HG03025 (cell line): ENCODE data around the gene CACNG3.
"Not testable (repeated sequence)": the region's sequence is repeated elsewhere in the genome, so short reads cannot be mapped to it uniquely, and the experiment has no call there.

Experiments used
- ATAC-seq: cut with Tn5 transposase; IDR thresholded peaks from one replicate; pipeline ENCODE4 v1.9.1; 2021; ENCODE audit warnings: mild to moderate bottlenecking, moderate library complexity; ENCODE audit not compliant: unreplicated experiment, low FRiP score

The CACNG3 gene

DNA sequence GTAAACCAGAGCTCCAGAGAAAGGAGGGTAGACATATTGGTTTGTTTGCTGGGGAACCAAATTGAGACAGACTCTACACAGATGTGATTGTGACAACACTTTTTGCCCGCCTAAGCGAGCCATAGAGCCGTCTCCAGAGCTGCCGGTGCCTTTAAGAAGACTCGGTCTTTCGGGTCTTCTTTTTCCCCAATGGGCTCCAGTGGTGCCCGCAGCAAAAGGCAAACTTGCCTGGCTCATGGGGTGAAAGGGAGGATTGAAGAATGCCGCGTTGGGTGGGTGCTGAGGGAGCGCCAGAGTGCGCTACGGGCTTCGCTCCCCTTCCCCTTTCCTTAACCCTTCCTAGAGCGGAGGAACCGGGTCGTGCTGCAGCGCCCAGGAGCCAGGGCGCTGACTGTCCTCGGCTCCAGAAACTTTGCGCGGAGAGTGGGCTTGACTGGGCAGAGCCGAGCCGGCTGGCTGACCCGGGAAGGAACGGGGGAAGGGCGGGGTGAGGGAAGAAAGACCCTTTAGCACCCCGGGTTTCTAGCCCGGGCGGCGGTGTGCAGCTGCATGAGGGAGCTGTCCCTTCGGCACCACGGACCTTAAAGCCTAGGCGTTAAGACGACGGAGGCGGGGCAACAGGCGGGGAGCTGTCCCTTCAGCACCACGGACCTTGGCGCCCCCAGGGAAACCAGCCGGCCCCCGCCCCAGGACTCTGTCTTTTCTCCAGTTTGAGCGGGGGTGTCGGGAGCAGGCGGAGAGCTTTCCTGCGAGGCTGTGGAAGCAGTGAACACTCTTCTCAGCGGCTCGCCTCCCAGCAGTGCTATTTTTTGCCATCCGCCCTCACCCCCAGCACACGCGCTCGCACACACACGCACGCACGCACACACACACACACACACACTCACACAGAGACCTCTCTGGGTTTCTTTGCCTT, at the start of gene CACNG3:
CACNG3 (plus strand) TSS at position 880 of the 916 bp plus-strand sequence. CDS start 420 bp downstream, outside the sequence.
- ATAC-seq, result no peak

DNA sequence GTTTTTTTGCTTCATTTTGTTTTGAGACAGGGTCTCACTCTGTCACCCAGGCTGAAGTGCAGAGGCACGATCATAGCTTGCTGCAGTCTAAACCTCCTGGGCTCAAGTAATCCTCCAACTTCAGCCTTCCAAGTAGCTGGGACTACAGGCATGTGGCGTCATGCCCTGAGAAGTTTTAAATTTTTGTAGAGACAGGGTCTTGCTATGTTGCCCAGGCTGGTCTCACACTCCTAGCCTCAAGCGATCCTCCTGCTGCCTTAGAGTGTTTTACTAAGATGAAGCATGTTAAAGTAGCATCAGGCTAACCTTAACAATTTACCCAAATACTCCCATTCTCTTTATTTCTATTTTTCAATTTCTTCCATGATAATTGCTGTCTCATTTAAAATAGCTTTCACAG, 49.2 kb upstream of the CACNG3 start:
- ATAC-seq, result no peak

DNA sequence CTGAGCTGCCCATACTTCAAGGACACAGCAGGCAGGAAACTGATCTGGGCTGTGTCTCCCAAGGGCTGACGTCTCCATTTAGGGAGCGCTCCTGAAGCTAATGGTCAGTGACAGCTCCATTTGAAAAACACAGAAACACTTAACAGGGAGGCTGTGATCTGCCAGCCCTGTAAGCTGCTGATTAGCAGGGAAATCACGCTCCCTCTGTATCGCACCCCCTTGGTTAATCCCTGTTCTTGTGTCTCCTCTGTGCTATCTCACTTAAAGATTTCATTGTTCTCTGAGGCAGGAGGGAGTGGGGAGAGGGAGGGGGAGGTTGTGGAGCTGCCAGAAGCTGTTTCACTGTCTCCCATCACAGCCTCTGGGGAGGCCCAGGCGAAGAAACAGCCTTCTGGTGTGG, 47.4 kb upstream of the CACNG3 start:
- ATAC-seq, result no peak

DNA sequence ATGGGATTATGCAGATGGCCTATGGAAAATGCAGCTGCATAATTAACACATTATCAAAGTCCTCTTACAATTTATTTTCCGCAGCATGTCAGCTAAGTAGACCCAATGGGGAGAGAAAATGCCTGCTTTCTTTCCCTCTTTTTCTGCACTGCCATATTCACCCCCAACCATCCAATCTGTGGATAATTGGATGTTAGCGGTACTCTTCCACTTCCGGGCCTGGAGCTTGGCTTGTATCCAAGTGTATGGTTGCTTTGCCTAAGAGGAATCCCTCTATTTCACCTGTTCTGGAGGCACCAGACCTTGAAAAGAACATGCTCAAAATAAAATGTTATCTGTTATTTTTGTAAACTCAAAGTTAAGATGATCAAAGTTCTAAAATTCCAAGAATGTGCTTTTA, 41.1 kb upstream of the CACNG3 start:
- no peak for ATAC-seq

DNA sequence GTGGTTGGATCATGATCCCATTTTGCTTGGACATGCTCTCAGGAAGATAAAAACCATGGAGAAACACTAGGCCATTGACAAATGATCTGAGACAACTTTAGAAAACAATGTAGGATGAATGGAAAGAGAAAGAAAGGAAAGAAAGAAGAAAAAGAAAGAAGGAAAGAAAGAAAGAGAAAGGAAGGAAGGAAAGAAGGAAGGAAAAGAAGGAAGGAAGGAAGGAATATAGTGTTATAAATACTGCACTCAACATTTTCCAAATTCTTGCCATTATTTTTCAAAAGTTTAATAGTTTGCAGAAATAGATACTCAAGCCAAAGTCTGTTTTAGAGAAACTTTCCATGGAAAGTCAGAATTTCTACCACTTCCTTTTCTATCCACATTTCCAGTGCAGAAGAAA, 39.2 kb upstream of the CACNG3 start:
- no peak for ATAC-seq

DNA sequence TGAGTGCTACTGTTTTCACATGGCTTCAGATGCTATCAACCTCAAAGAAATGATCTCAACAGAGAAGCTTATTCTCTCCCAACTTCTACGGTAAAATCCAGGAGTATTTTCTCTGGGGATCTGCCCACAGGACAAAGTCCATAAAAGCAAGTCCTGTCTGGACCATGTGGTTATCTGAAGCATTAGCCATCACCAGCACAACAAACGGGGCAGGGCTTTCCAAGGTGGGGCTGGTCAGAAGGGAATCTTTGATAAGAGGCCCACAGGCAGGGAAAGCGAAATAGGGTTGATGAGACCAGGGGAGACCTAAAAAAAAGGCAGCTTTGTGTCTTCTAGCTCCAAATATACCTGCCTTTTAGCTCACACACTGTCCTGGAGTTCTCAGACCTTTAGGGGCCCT, 38.7 kb upstream of the CACNG3 start:
- no peak for ATAC-seq

DNA sequence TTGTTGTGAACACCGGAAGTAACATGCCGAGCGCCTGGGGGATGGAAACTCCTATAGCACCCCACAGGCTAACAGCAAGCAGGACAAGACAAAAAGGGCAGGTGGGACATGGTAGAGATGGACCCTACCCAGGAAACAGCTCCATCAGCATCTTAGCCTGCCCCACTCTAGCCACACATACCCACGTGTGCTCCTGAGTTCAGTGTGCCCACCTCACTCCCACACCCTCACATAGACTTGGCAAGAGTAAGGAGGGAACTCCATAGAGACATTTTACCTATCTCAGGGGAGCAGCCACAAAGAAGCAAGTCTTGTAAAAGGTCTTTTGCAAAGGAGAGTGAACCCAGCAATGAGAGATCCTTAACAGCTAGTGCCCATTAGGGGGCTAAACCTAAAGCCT, 37.8 kb upstream of the CACNG3 start:
- ATAC-seq, result no peak

DNA sequence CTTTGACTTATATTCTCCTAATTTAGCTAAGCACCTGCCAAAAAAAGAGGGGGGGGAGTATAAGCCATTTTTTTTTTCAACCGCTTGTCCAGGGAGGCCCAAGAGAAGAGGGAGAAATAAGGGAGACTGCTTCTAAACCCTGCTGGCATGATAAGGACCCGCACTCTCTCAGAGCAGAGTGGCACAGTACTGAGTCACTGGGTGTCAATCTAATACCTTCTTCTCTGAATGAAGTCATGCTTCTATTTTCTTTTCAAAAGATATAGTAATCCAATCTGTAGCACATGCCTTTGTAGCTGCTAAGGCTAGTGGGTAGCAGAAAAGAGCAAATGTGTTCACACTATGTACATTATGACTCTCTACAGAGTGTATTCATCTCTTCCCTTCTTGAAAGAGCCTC, 34.9 kb upstream of the CACNG3 start:
- no peak for ATAC-seq

DNA sequence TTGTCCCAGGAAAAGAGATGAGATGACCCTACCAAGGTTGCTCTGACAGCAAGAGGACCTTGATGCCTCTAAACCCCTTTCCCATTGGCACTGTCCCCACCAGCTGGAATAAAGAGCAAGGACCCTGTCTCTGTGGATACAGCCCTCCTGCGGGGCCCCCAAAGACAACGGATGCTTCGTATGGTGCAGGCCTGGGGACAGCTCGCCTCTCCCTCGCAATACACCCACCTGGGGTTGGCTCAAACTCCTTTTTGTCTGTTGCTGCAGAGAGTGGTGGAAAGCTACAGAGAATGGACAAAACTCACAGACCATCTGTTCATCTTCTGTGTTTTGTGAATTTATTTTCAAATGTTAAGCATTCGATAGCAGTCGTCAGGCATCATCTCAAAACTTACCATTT, 27.6 kb upstream of the CACNG3 start:
- no peak for ATAC-seq

DNA sequence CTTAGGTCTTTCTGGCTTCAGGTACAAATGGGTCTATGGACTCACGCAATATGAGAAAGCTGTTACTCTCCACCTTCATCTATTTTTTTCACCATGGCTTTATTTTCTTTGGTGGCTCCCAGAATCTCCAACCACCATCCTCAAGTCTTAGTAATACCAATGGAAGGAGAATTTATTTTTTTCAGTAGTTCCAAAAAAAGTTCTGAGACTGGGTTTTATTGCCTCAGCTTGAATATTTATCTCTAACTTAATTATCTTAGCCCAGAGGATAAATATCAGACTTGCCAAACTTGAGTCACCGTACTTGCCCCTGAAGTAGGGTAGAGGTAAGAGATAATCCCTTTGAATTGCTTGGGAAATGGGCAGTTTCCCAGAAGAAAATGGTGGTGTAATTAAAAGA, 23.2 kb upstream of the CACNG3 start:
- no peak for ATAC-seq

DNA sequence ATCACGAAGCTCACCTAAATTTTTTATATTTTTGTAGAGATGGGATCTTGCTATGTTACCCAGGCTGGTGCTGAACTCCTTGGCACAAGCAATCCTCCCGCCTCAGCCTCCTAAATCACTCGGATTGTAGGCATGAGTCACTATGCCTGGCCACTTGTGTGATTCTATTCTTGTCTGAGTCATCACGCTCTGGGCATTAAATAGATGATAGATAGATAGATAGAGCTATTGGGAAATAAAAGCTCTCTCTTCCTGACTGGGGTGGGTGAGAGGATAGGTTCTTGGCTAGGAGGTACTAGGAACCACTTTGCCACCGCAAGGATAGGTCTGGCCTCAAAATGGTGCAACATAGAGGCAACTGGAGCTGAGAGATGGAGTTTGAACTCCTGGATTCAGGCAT, 21.4 kb upstream of the CACNG3 start:
- ATAC-seq, result no peak

DNA sequence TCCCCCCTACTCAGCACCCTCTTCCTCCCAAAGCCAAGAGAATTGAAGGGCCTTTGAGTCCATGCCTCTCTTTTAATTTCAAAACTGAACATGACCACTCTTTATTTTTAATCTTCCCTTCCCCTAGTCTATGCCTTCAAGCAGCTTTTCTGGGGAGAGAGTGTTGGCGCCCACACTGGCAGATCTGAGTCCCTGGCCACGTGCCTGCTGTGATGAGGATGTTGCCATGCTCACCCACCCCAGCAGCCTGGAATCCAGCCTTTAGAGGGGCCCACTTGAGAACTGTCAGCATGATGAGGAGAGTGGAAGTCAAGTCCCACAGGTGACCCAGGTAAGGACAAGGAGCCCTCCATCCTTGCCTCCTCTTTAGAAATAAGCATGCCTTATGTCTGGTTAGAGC, 20.3 kb upstream of the CACNG3 start:
- no peak for ATAC-seq

DNA sequence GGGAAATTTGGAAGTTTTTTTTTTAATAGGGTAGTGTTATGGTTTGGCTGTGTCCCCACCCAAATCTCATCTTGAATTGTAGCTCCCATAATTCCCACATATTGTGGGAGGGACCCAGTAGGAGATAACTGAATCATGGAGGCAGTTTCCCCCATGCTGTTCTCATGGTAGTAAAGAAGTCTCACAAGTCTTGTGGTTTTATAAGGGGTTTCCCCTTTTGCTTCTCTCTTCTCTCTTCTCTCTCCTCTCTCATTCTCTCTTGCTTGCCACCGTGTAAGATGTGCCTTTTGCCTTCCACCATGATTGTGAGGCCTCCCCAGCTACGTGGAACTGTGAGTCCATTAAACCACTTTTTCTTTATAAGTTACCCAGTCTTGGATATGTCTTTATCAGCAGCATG, 17.3 kb upstream of the CACNG3 start:
- ATAC-seq, result not testable (repeated sequence)

DNA sequence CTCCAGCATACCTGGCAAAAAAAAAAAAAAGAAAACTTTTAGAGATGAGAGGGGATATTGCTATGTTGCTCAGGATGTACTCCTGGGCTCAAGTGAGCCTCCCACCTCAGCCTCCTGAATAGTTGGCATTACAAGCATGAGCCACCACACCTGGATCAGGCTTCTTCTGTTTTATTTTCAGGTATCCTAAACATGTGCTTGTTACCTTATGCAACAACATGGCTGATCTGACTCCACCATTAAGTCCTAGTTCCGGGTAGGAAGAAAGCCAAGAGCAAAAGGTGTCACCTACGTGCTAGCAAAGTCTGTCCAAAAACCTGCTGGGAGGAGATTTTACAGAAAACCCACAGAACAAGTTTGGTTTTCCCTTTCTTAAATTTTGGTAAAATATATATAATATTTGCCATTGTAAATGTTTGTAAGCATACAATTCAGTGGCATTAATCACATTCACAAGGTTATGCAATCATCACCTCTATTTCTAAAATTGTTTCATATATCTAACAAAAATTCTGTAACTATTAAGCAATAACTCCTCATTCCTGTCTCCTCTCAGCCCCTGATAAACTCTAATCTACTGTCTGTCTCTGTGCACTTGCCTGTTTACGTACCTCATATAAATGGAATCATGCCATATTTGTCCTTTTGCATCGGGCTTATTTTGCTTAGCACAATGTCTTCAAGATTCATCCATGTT, 9.1 kb upstream of the CACNG3 start:
- ATAC-seq, result no peak

DNA sequence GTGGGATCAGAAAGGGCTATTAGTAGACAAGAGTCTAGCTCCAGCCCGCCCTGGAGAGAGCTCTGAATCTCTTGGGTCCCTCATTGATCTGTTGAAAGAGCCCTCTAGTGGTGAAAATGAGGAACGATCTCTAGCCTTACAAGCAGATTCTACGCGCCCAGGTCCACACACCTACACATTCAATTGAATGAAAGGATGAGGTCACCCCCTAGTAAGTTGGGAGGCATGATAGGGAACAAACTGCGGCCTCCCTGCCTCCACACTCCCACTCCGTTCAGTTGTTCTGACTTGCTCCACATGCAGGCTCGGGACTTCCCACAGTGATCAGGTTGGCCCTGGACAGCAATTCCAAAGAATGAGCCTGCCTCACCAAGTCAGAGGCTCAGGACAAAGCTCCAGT, 2.9 kb upstream of the CACNG3 start:
- ATAC-seq, result no peak

DNA sequence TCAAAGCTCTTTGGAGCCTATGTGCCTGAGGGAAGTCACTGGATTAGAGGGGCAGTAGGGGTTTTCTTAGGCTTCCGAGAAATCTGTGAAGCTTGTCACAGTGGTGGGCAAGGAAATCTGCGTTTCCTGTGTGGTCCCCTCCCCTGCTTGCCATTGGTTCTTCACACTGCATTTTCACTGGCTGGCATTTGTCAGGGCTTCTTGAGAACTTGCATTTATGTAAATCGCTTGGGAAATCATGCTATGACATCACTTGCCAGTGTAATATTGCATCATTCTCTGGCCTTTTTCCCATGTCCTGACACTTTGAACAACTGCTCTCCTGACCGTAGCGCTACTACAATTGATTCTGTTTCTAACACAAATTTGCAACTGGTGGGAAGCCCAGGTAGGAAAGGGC, 1.8 kb downstream of the CACNG3 start:
- ATAC-seq, result no peak

DNA sequence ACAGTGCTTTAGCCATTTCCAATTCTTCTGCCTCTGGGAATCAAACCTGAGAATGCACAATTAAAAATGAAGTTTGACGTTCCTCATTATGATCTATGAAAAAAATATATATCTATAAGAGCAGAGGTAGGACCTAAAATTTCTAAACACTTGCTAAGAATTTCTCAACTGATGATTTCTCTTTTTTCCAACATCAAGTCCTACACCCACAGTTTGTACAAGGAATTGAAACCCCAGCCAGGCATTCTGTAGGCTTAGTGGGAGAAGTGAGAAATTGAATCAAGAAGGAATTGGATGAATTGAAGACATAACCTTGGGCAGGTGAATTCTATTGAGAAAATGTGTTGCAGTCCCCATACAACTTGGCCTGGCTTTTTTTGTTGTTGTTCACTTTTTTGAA, 2.7 kb downstream of the CACNG3 start:
- ATAC-seq, result no peak

DNA sequence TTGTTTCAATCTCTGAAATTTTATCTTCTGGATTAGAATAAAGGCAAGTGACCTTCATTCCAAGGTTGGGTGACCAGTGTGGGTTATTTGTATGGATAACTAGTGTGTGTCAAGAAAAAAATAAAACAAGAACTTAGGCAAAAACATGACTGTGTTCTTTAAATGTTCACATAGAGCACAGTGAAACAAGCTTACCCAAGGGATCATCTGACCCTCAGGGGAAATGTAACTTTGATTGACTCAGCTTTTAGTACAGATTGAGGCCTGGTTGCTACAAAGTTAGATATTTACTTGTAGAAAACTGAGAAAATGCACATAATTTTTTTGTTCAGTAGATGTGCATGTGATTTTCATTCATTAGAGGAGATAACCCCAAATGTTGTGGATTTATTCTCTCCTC, 6.7 kb downstream of the CACNG3 start:
- no peak for ATAC-seq

DNA sequence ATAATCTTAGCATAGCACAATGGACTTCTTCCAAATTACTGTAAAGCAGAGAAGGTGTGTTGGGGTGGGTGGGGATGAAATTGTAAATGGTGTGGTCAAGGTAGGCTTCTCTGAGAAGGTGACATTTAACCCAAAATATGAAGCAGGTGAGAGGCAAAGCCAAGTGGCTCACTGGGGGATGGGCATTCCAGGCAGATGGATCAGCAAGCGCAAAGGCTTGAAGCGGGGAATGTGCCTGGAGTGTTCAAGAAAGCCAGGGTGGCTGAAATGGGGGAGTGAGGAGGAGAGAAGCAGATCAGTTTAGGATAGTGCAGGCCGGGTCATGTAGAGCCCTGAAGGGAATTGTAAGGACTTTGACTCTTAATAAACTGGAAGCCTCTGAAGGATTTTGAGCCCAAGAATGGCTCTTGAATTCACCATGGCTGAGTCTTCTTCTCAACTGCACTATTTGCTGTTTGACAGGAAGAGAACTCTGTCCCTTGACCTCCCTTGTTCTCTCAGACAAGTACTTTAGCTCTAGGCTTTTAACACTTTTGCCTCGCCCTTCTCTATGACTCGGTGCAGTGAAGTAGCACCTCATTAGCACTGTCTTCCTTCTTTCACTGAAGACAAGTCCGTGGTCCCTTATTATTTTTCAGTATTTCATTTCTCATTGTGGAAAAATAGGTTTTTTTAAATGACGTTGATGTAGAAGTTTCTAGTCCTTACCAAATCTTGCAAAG, 14.7 kb downstream of the CACNG3 start:
- no peak for ATAC-seq

DNA sequence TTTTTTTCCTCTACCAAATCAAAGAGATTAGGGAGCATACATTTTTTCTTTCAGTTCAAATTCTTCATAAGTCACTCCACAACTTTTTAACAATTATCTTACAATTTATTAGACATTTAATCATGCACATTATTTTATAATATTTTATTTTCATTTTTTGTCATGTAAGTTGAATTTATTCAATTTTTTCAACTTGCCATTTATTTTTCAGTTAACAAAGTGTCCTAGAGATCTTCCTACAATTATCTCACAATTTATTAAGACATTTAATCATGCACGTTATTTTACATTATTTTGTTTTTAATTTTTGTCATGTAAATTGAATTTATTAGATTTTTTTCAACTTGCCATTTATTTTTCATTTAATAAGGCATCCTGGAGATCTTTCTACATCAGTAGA, 16.2 kb downstream of the CACNG3 start:
- no peak for ATAC-seq

DNA sequence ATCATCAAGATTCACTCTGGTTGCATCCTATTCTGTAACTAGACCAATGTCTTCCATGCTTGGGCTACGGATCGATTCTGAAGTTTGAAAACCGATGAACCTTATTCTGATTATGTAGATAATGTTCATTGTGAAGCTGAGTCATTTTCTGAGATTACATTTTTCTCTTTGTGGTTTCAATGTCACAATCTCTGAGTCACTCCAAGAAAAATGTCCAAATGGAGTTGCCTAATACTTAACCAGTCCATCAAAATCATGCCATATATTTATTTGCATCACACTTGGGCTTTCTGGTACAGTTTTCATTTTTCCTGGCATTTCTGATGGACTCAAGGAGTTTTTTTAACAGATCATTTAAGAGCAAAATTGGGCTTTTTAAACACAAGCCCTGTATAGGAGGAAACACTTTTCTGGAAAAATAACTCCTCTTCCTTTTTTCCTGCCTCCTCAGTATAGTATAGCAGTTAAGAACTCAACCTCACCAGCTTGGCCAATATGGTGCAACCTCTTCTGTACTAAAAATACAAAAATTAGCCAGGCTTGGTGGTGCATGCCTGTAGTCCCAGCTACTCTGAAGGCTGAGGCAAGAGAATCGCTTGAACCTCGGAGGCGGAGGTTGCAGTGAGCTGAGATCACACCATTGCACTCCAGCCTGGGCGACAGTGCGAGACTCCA, 17.5 kb downstream of the CACNG3 start:
- ATAC-seq, result no peak
